GM12878 (cell line): Measurements from ENCODE around the gene H1-8. TPM values are rescaled to one million over a fixed set of nuclear protein-coding genes. Genes with fewer than 3 reads are reported as not detected.
A peak's percentile ranks its signal among the peaks of the same experiment; 100 is the strongest.

Source experiments
- ATAC-seq: fragments of 200-7000 bp; cut with Tn5 transposase; 3 replicates; pipeline ENCODE4 v1.9.1; 2020; ENCODE audit warnings: mild to moderate bottlenecking, moderate library complexity
- BruUV-seq: library from RNA; stranded (reverse); fragments of 400-500 nt; replicated peaks from 2 replicates; lab custom pipeline; 2021; lab: Mats Ljungman, UMichigan
- CTCF ChIA-PET: fragments of 300-600 bp; sonication (Branson Sonifier 250); formaldehyde crosslinking; extraction: SDS; loops from one replicate; lab custom pipeline; 2021; ENCODE audit warnings: inconsistent platforms; lab: Yijun Ruan, JAX
- POLR2A ChIA-PET: fragments of 350-600 bp; formaldehyde crosslinking; extraction: SDS; loops from one replicate; lab custom pipeline; 2021; ENCODE audit warnings: inconsistent platforms; lab: Charles Lee
- RAD21 ChIA-PET: fragments of 300-600 bp; sonication (Branson Sonifier 250); formaldehyde crosslinking; loops from one replicate; lab custom pipeline; 2023; ENCODE audit warnings: antibody characterized with exemption; ENCODE audit not compliant: unreplicated experiment; lab: Charles Lee
- SMC1A ChIA-PET: fragments of 300-600 bp; sonication (Branson Sonifier 250); formaldehyde crosslinking; loops from one replicate; lab custom pipeline; 2023; ENCODE audit not compliant: unreplicated experiment, uncharacterized antibody; lab: Charles Lee
- DNase-seq: peaks from one replicate; pipeline ENCODE4 v3.0.0-alpha.2; 2011; ENCODE audit warnings: low read depth, low spot score
- FAIRE-seq: peaks from 3 replicates; lab custom pipeline; 2011; peaks lifted over from hg19 to GRCh38; lab: Jason Lieb, UNC
- H2AFZ ChIP-seq: 2 replicates; pipeline ENCODE4 v1.6.0; 2011; ENCODE audit warnings: low read depth, low read length, control low read depth; ENCODE audit not compliant: control insufficient read depth
- H3K27ac ChIP-seq: 2 replicates; pipeline ENCODE4 v1.5.1; 2011; ENCODE audit warnings: control low read depth; ENCODE audit not compliant: control insufficient read depth, insufficient read depth
- H3K27me3 ChIP-seq, 2 experiments: replicated peaks in 1 of 2; 2 replicates each; pipeline versions ENCODE4 v1.6.0 to v1.6.1; 2011; ENCODE audit warnings: low read length in 1 of 2; ENCODE audit not compliant: control insufficient read depth in 2 of 2, insufficient read depth in 2 of 2
- H3K36me3 ChIP-seq, 2 experiments: 2 replicates each; pipeline ENCODE4 v1.5.1; 2011; ENCODE audit warnings: low read length in 1 of 2; ENCODE audit not compliant: control insufficient read depth in 2 of 2, insufficient read depth in 2 of 2
- H3K4me1 ChIP-seq: 2 replicates; pipeline ENCODE4 v1.6.1; 2011; ENCODE audit warnings: mild to moderate bottlenecking, low read length, moderate library complexity, mixed read lengths; ENCODE audit not compliant: control insufficient read depth, insufficient read depth
- H3K4me2 ChIP-seq: 2 replicates; pipeline ENCODE4 v1.6.0; 2011; ENCODE audit warnings: control low read depth; ENCODE audit not compliant: control insufficient read depth, insufficient read depth
- H3K4me3 ChIP-seq: fragments of 200-600 bp; sonication (generic); 2 replicates; pipeline ENCODE4 v1.5.1; 2016
- H3K79me2 ChIP-seq: 2 replicates; pipeline ENCODE4 v1.6.0; 2011; ENCODE audit warnings: low read length; ENCODE audit not compliant: control insufficient read depth, insufficient read depth
- H3K9ac ChIP-seq: 2 replicates; pipeline ENCODE4 v1.8.0; 2011; ENCODE audit warnings: low read length, control low read depth, mixed read lengths; ENCODE audit not compliant: control insufficient read depth, insufficient read depth
- H3K9me3 ChIP-seq: replicated peaks from 3 replicates; pipeline ENCODE4 v1.5.1; 2011; ENCODE audit warnings: mild to moderate bottlenecking, low read length; ENCODE audit not compliant: control insufficient read depth, insufficient read depth
- H4K20me1 ChIP-seq: 2 replicates; pipeline ENCODE4 v1.6.0; 2011; ENCODE audit not compliant: control insufficient read depth, insufficient read depth
- ATF7 ChIP-seq: fragments of 450-650 bp; IDR thresholded peaks from 2 replicates; pipeline ENCODE4 v1.6.1; 2016; ENCODE audit warnings: low read depth, mild to moderate bottlenecking
- BMI1 ChIP-seq: fragments of 450-650 bp; IDR thresholded peaks from 2 replicates; pipeline ENCODE4 v1.6.1; 2016; ENCODE audit warnings: mild to moderate bottlenecking, moderate library complexity, borderline replicate concordance
- IKZF1 ChIP-seq: fragments of 450-650 bp; conservative IDR thresholded peaks from 2 replicates; pipeline ENCODE4 v1.6.1; 2017; ENCODE audit warnings: antibody characterized with exemption, mild to moderate bottlenecking
- IKZF2 ChIP-seq, 2 experiments: fragments of 450-650 bp; IDR thresholded peaks; 2 replicates each; pipeline ENCODE4 v1.6.1; 2017; ENCODE audit warnings: mild to moderate bottlenecking in 2 of 2, moderate library complexity in 2 of 2
- KLF5 ChIP-seq: fragments of 450-650 bp; IDR thresholded peaks from 2 replicates; pipeline ENCODE4 v1.6.1; 2014; ENCODE audit warnings: mild to moderate bottlenecking; ENCODE audit not compliant: partially characterized antibody
- PAX5 ChIP-seq: IDR thresholded peaks from 2 replicates; pipeline ENCODE4 v1.6.1; 2011; ENCODE audit warnings: low read depth, low read length, borderline replicate concordance
- POLR2A ChIP-seq: IDR thresholded peaks from 2 replicates; pipeline ENCODE4 v1.6.1; 2011; ENCODE audit warnings: low read depth, mild to moderate bottlenecking, low read length
- SP1 ChIP-seq: IDR thresholded peaks from one replicate; pipeline ENCODE4 v1.6.1; 2011; ENCODE audit warnings: low read depth, low read length
- SPI1 ChIP-seq: IDR thresholded peaks from 2 replicates; pipeline ENCODE4 v1.6.1; 2011; ENCODE audit warnings: low read depth, mild to moderate bottlenecking, low read length, moderate library complexity, borderline replicate concordance; ENCODE audit not compliant: insufficient read depth
- TAF1 ChIP-seq: IDR thresholded peaks from 2 replicates; pipeline ENCODE4 v1.6.1; 2011; ENCODE audit warnings: mild to moderate bottlenecking, low read depth, low read length, borderline replicate concordance
- YY1 ChIP-seq: IDR thresholded peaks from 2 replicates; pipeline ENCODE4 v1.6.1; 2011; ENCODE audit warnings: low read depth, mild to moderate bottlenecking, low read length
- ZNF24 ChIP-seq: fragments of 450-650 bp; IDR thresholded peaks from 2 replicates; pipeline ENCODE4 v1.6.1; 2017; ENCODE audit warnings: antibody characterized with exemption, mild to moderate bottlenecking
- WGBS: methylation state at CpG from one replicate; pipeline ENCODE4 v1.1.6; 2016; ENCODE audit warnings: low lambda C conversion rate; ENCODE audit not compliant: insufficient replicate concordance, insufficient coverage; ENCODE audit errors: missing lambda C conversion rate; 5-methylcytosine and 5-hydroxymethylcytosine counted together
- in situ Hi-C: fragments of 300-500 bp; cut with MboI; formaldehyde crosslinking; loops from 9 replicates; pipeline ENCODE4 v1.14.3; 2018; ENCODE audit warnings: mixed read lengths
- intact Hi-C: fragments of 100-400 bp; cut with micrococcal nuclease; formaldehyde crosslinking; loops from one replicate; pipeline ENCODE4 v1.14.2; 2022; ENCODE audit not compliant: unreplicated experiment
- polyA plus RNA-seq, 11 experiments: library from polyadenylated mRNA; depleted of rRNA in 4 of 11; unstranded in 6 of 11; stranded (reverse) in 5 of 11; fragments of >200 nt; fragmentation: Nextera tagmentation in 4 of 11; fragmentation: Illumina TruSeq in 1 of 11; extraction: Ambion mirVana in 4 of 11; extraction: Trizol in 1 of 11; gene quantifications; 1 replicate in 1 of 11; 2 replicates in 10 of 11; pipeline versions ENCODE4 v1.2.1 to v1.2.3, GENCODE V29; 2011 to 2016; ENCODE audit warnings: inconsistent platforms in 2 of 11, missing spikeins in 2 of 11, low read depth in 1 of 11
- total RNA-seq, 4 experiments: library from RNA; depleted of rRNA in 3 of 4; stranded (reverse); fragments of >200 nt in 3 of 4; fragmentation: Illumina TruSeq in 1 of 4; extraction: Trizol in 1 of 4; gene quantifications; 2 replicates each; pipeline versions ENCODE4 v1.2.1 to v1.2.3, GENCODE V29; 2013 to 2021

The H1-8 gene
- total and polyA plus RNA-seq, 10 of the 15 experiments (the other 5 are each of a cell fraction or from before 2014, with no cell fraction given), result not detected

DNA sequence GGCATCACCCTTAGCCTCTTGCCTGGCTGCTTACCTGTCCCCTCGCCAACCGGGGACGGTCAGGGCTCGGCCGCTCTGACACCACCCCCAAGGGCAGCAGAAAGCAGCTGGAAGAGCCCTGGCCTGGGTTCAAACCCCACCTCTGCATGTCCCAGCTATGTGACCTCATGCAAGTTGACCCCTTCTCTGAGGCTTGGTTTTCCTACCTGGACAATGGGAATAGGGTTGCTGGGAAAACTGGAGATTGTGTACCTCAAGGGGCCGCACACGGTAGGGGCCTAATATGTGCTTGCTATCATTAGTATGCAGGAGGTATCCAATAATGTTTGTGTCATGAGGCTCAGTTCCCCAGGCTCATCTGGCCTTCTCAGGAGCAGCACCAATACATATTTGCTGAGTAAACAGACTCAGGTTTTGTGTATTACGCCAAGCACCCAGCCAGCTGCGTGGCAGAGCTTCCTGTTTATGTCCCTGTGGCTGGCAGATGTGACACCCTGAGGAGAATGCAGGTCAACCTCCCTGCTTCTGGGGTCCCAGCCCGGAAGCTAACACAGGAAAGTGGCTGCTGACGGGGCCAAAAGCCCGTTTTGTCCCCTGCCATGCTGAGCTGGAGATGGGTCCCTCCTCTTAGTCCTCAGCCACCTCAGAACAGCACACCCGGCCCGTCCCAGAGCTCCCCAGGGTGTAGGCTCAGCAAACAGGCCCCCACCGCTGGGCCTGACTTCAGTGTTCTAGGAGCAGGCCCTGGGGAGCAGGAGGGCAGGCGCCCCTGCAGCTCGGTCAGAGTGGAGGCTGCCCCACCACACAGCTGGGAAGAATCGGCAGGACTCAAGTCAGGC, 33.8 kb downstream of the H1-8 start:
- no peaks in the 10 kb centered on the region for H3K36me3 ChIP-seq
- FAIRE-seq, result no peak
- intact Hi-C loops, result no loop called here

More for the DNA sequence above, 33.8 kb downstream of the H1-8 start:
- BruUV-seq, result no TSS peak
- H4K20me1 ChIP-seq, result no peaks in the 10 kb centered on the region
- POLR2A ChIA-PET, result interaction anchor here (0.7 to 1.1 kb wide), 2 partner anchors 41 to 639 kb away, joined by 3 to 6 read pairs; no protein-coding TSS in a partner anchor
- 36% methylated on average over 18 of the region's 18 CpGs for WGBS
- peak overlapping the region; percentile 86 for H2AFZ ChIP-seq
- H3K79me2 ChIP-seq, result no peaks in the 10 kb centered on the region
- CTCF ChIA-PET, result interaction anchor here (0.6 to 2.0 kb wide), 3 partner anchors 13 to 193 kb away, joined by 3 to 8 read pairs (median 4); no protein-coding TSS in a partner anchor
- ATAC-seq, result peak; percentile 24; the same call in 1 of the 3 replicates
- H3K4me2 ChIP-seq, result 0 out of 2 replicates have a peak overlapping the region, but pooled peaks have one; percentile 17
- no peak overlapping the region for H3K4me3 ChIP-seq
- no peaks in the 10 kb centered on the region for H3K27me3 ChIP-seq
- no peaks in the 10 kb centered on the region for H3K9me3 ChIP-seq
- peak; percentile 35 for DNase-seq
- TF ChIP-seq ZNF24, result no peak
- TF ChIP-seq TAF1, result peak; percentile 30; the same call in 1 of the 2 replicates
- TF ChIP-seq ATF7, result no peak
- no peak for TF ChIP-seq BMI1
- TF ChIP-seq SP1, result peak; percentile 9
- TF ChIP-seq POLR2A, result peak; percentile 20; the same call in 1 of the 2 replicates
- TF ChIP-seq YY1, result no peak
- TF ChIP-seq SPI1, result no peak
- TF ChIP-seq IKZF2 (IDR thresholded peaks at IDR 0.05), result no peak
- peak; percentile 17; the same call in 1 of the 2 replicates for TF ChIP-seq PAX5
- no peak; the same call in 1 of the 2 replicates for TF ChIP-seq IKZF1
- no peak for TF ChIP-seq KLF5
- H3K9ac ChIP-seq, result peak overlapping the region; percentile 27; the same call in 1 of the 2 replicates
- H3K27ac ChIP-seq, result peak overlapping the region; percentile 25
- in situ Hi-C loops, result no loop called here
- SMC1A ChIA-PET, result interaction anchor here (0.8 to 1.2 kb wide), 2 partner anchors 22 to 50 kb away, joined by 3 to 4 read pairs; no protein-coding TSS in a partner anchor
- H3K4me1 ChIP-seq, result peaks cover 22% of the 10 kb centered on the region
- RAD21 ChIA-PET, result interaction anchor here (1.0 to 1.3 kb wide), 4 partner anchors 42 to 193 kb away, joined by 3 to 4 read pairs (median 4); no protein-coding TSS in a partner anchor
